GM12892 (cell line): ENCODE results near the gene FASTK.
A peak's percentile ranks its signal among the peaks of the same experiment; 100 is the strongest.

Experiments used
- DNase-seq: peaks from one replicate; pipeline ENCODE4 v3.0.0; 2011; ENCODE audit not compliant: insufficient read length
- FAIRE-seq: peaks from 2 replicates; lab custom pipeline; 2011; peaks lifted over from hg19 to GRCh38; lab: Jason Lieb, UNC
- POLR2A ChIP-seq: IDR thresholded peaks from 2 replicates; pipeline ENCODE4 v1.6.1; 2011; ENCODE audit warnings: low read depth, low read length, control low read depth
- POLR2AphosphoS5 ChIP-seq: IDR thresholded peaks from 2 replicates; pipeline ENCODE4 v1.6.1; 2011; ENCODE audit warnings: low read depth, low read length, control low read depth
- TAF1 ChIP-seq: IDR thresholded peaks from 2 replicates; pipeline ENCODE4 v1.6.1; 2011; ENCODE audit warnings: low read depth, mild to moderate bottlenecking, control low read depth, low read length, borderline replicate concordance

Gene FASTK

GRCh38 chr7:151091988-151092387 lies 11.4 kb upstream of the FASTK start:
- DNase-seq, result no peak
- TF ChIP-seq POLR2AphosphoS5 (no peak), POLR2A (no peak), TAF1 (no peak)
- no peak for FAIRE-seq

- TF ChIP-seq TAF1, result no peak
- TF ChIP-seq POLR2AphosphoS5, result no peak
- no peak for TF ChIP-seq POLR2A
- no peak for FAIRE-seq
- DNase-seq, result no peak
Measured at GRCh38 chr7:151091431-151091830, 10.8 kb upstream of the FASTK start.

GRCh38 chr7:151091003-151091402 lies 10.4 kb upstream of the FASTK start:
- TF ChIP-seq POLR2AphosphoS5, result no peak
- TF ChIP-seq TAF1, result no peak
- no peak for TF ChIP-seq POLR2A
- FAIRE-seq, result no peak
- no peak for DNase-seq

GRCh38 chr7:151089893-151090730 lies 9.5 kb upstream of the FASTK start:
- TF ChIP-seq POLR2A, result no peak
- TF ChIP-seq TAF1, result no peak
- TF ChIP-seq POLR2AphosphoS5, result no peak
- no peak for FAIRE-seq
- no peak for DNase-seq

GRCh38 chr7:151088856-151089699 lies 8.5 kb upstream of the FASTK start:
- FAIRE-seq (no peak), DNase-seq (no peak)
- TF ChIP-seq POLR2A, result no peak
- TF ChIP-seq TAF1, result no peak
- no peak for TF ChIP-seq POLR2AphosphoS5

- TF ChIP-seq POLR2AphosphoS5, result no peak
- TF ChIP-seq TAF1, result no peak
- FAIRE-seq (no peak), DNase-seq (no peak)
Measured at GRCh38 chr7:151088019-151088855, 7.6 kb upstream of the FASTK start.

- DNase-seq, result no peak
- peak; percentile 38 for FAIRE-seq
- TF ChIP-seq POLR2AphosphoS5, result no peak
- TF ChIP-seq TAF1, result no peak
- TF ChIP-seq POLR2A, result no peak; the same call in 1 of the 2 replicates
Measured at GRCh38 chr7:151087245-151088018, 6.8 kb upstream of the FASTK start.

- FAIRE-seq (no peak), DNase-seq (no peak)
- TF ChIP-seq POLR2A (no peak), TAF1 (no peak), POLR2AphosphoS5 (no peak)
Measured at GRCh38 chr7:151086802-151087244, 6.2 kb upstream of the FASTK start.

GRCh38 chr7:151085691-151086620 lies 5.3 kb upstream of the FASTK start, which contains the start of gene AGAP3:
AGAP3 (plus strand) TSS chr7:151086475; CDS start chr7:151086742, 267 bp downstream.
- DNase-seq (peak; percentile 87), FAIRE-seq (peak; percentile 56)
- TF ChIP-seq TAF1, result no peak
- TF ChIP-seq POLR2A, result peak; percentile 60; the same call in 1 of the 2 replicates

GRCh38 chr7:151085329-151085690 lies 4.7 kb upstream of the FASTK start:
- no peak for DNase-seq
- no peak for FAIRE-seq
- TF ChIP-seq POLR2AphosphoS5 (no peak), POLR2A (no peak), TAF1 (no peak)
